Measurements from ENCODE around the gene WASF2.
"Not testable (repeated sequence)": the region's sequence is repeated elsewhere in the genome, so short reads cannot be mapped to it uniquely, and the experiment has no call there.

The WASF2 gene

DNA sequence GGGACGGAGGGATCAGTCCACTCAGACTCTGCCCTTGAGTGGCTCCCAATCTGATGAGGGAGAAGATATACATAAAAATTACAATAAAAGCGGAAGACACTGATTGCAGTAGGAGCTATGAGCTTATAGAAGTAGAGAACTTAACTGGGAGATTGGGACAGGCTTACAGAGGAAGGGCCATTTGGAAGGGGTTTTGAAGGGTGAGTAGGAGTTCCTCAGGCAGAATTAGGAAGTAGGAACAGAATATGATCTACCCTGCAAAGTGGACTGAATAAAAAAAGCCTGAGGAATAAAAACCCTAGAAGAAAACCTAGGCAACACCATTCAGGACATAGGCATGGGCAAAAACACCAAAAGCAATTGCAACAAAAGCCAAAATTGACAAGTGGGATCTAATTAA is 9.2 kb upstream of the WASF2 start:
- no peak for DNase-seq

DNA sequence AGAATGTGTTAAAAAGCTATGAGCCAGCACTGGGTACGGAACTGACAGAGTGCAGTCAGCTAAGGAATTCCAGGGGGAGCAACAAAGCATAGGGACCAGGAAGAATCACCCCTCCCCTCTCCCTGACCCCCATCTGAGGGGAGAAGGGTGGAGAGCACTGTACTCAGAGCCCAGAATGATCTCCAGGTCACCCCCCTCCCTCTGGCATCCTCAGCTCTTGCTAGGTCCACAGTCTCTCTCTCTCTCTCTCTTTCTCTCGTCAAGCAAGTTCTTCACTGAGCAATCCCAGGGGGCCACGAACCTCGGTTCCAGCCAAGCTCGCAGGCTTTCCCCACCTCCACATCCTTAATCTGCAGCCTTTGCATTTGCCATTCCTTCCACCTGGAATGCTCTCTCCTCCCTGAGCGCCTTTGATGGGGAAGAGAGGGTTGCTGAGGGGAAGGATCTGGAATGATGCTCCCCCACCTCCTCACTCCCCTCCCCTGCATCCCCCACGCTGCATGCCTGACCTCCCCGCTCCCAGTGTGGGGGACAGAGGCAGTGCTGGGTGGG is 6.7 kb upstream of the WASF2 start:
- peak in 9 of 56 donors; percentile 11 to 54 (median 35) for DNase-seq

DNA sequence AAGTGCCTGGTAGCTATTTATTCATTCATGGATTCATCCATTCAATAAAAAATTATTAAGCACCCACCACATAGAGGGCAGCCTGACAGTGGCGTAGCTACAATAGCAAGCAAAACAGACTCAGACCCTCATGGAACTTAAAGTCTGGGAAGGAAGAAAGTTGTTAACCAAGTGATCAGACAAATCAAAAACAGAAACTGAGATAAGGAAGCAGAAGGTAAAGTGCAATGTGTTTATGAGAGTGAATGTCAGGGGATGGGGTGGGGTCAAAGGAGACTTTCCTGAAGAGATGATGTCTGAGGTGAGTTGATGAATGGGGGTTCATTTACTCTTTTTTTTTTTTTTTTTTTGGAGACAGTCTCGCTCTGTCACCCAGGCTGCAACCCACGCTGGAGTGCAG is 2.8 kb upstream of the WASF2 start:
- no peak for DNase-seq

DNA sequence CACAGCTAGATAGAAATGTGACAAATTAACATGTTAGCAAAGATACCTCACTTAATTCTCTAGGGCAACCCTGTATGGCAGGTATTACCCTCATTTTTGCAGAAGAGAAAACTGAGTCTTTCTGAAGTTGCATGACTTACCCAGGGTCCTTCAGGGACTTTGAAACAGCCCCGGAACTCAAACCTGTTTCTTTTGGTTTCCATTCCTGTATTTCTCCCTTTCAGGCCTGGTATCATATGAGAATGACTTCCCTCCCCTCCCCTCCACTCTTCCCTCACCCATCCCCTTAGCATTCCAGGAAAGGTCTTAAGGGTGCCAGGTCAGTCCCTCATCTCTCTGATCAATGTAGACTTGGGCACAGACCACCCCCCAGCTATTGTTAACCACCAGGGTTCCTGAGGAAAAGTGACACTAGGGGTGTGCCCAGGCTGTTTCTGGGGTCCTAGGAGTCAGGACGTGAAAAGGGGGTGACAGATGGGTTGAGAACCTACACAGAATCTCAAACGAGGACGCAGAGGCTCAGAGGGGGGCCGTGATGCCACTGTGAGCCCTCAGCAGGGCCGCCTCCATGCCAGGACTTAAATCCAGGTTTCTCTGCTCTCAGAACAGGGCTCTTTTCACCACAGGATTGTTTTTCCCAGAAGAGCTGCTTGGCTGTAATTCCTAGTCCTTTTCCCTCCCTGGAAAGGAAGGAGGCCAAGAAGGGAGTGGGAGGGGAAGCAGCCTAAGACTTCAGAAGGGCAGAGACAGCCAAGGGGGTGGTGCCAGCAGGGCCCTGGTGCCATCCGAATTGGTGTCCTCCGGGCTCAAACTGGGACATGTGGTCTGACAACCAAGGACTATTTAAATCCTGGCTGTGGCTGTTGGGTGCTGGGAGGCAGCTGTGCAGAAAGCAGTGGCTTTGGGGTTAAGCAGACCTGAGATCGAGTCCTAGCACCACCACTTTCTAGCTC is 2.1 kb upstream of the WASF2 start:
- DNase-seq = peak in 47 of 56 donors; percentile 22 to 75 (median 45)

DNA sequence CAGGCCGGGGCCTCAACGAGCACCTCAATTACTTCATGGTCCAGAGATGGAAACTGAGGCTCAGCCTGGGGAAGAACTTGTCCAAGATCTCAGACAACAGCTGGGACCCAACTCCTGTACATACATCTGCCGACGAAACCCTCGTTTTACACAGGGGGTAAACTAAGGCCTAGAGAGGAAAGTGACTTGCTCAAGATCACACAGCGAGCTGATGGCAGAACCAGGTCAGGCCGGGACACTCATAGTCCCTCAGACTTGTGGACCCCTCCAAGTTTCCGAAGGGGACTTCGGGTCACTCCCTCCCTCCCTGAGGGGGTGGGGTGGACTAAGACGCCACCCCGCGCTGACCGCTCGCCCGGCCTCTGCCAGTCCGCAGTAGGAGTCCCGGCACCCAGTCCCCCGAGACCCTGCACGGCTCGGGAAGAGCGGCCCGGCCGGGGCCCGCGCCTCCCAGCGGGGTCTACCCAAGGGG is 430 bp downstream of the WASF2 start:
- DNase-seq = peak in 10 of 56 donors; percentile 36 to 74 (median 54)

DNA sequence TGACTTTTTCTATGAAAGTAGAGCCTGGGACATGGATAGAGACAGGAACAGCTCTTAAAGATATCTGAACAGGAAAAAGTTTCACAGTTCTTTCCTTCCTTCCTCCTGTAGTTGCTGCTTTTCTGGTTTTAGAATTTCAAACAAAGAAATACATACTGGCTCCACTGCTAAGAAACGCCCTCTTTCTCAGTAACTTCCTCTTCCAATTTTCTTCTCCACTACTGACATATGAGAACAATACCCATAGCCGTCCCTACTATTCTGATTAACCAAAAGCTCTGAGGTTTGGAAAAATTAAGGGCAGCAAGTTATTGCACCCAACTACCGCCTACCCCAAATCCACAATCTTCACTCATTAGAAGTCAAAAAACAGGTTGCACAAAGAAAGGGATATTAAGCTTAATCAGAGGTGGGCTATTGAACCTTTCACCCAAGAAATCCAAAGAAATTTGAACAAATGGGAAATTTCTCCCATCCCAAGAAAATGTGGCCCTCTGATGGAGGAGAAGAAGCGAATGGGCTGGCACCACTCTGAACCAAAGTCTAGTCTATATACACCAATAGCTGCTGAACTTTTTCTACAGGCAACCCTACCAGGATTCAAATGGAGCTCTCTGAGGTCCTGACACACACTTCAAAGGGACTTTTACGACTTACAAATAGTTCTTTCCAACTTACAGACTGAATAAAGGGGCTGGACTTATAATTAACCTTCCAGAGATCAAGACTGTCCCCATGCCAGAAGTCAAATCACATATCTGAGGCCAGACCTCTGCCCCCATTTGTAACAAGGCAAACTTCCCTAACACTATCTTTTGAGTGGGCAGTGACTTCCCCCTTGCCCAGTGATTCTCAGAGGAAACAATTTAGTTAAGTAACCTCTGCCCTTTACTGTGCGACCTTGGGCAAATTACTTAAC is 1.7 kb downstream of the WASF2 start:
- DNase-seq = no peak

DNA sequence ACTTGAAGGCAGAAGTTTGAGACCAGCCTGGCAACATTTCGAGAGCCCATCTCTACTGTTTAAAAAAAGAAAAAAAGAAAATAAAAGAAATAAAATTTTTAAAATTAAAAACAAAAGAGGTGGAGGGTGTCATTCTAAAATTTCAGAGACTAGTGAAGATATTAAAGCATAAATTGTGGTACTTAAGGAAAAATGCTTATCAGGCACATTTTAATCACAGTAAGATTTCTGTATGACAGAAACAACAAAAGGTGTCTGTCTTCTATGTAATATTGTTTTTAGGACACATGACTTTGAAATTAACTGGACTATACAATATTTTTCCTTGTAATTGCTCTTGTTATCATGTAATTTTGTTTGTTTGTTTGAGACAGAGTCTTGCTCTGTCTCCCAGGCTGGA is 4.6 kb downstream of the WASF2 start:
- no peak for DNase-seq

DNA sequence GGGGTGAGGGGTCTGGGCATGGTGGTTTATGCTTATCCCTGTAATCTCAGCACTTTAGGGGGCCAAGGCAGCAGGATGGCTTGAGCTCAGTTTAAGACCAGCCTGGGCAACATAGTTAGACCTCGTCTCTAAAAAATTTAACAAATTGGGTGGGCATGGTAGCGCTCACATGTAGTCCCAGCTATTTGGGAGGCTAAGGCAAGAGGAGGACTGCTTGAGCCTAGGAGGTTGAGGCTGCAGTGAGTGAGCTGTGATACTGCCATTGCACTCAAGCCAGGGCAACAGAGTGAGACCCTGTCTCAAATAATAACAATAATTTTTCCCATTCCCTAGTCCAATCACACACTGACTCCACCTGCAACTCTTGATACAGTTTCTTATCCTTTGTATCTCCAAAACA is 6.3 kb downstream of the WASF2 start:
- DNase-seq = no peak

DNA sequence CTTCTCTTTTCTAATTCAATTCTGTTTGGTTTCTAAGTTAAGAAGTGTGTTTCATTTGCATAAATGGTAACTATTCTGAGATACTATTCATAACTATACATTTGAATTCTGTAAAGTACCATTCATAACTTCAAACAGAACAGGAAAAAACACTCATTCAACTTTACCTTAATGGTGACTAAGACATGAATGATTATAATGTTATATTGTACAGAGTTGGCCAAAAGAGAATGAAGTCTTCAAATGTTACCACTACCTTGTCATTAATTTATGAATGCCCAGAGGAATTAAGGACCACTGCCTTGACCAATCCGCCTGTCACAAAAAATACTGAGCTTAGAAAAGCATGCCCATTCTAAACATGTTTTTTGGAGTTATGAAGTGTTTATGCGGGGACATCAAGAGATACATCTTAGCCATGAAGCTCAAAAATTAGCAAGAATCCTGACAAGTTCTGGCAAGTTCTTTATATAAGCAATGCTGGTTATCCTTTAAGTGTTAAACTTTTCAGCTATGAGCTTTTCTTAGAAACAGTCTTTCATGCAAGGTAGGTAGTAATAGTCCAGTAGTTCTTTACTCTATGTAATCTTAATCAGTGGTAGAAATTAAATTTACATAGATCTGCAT is 7.9 kb downstream of the WASF2 start:
- DNase-seq = no peak

DNA sequence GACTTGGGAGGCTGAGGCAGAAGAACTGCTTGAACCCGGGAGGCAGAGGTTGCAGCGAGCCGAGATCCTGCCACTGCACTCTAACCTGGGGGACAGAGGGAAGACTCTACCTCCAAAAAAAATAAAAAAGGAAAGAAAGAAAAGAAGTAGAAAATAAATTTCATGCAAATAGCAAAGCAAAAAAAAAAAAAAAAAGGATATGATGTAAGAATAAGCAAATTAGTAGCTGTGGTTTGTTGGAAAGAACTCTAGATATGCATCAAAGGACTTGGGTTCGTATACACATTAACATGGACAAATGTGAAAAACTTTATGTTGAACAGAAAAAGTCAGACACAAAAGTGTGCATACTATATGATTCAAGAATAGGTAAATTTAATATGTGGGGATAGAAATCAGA is 11.9 kb downstream of the WASF2 start:
- no peak for DNase-seq

DNA sequence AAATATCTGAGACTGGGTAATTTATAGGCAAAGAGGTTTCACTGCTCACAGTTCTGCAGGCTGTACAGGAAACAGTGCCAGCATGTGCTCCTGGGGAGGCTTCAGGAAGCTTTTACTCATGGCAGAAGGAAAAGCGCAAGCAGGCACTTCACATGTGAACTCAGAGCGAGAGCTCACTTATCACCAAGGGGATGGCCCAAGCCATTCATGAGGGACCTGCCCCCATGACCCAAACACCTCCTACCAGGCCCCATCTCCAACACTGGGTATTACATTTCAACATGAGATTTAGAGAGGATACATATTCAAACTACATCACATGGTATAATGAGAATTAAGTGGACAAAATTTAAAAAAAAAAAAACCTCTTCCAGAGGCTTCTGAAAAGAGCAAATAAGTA is 13.7 kb downstream of the WASF2 start:
- no peak for DNase-seq

DNA sequence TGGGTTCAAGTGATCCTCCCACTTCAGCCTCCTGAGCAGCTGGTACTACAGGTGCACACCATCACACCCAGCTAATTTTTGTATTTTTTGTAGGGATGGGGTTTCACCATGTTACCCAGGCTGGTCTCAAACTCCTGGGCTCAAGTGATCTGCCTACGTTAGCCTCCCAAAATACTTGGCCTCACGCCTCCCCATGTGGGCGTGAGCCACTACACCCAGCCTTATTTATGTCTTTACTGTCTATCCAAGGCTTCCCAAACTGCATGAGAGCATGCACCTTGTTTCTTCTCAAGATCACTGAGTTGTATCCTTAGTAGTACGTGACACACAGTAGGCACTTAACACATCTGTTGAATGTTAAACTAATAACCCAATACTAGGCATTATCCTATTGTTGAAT is 14.2 kb downstream of the WASF2 start:
- no peak for DNase-seq

DNA sequence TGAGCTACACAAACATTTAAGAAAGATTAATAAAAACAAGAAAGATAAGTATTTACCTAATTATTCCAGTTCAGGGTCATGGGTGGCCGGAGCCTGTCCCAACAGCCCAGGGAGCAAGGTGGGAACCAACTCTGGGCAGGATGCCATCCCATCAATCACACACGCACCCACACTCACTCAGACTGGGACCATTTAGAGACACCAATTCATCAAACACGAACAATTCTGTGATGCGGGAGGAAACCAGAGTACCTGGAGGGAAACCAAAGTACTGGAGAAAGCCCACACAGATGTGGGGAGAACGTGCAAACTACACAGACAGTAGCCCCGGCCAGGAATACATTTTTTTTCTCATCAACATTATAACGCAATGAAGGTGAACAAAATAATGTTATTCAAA is 16.2 kb downstream of the WASF2 start:
- DNase-seq = no peak

DNA sequence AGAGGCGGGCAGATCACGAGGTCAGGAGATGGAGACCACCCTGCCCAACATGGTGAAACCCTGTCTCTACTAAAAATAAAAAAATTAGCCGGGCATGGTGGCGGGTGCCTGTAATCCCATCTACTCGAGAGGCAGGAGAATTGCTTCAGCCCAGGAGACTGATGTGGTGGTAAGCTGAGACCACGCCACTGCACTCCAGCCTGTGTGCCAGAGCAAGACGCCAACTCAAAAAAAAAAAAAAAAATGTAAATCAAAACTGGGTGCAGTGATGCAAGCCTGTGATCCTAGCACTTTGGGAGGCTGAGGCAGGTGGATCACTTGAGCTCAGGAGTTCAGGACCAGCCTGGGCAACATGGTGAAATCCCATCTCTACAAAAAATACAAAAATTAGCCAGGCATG is 17.9 kb downstream of the WASF2 start:
- DNase-seq = not testable (repeated sequence)

DNA sequence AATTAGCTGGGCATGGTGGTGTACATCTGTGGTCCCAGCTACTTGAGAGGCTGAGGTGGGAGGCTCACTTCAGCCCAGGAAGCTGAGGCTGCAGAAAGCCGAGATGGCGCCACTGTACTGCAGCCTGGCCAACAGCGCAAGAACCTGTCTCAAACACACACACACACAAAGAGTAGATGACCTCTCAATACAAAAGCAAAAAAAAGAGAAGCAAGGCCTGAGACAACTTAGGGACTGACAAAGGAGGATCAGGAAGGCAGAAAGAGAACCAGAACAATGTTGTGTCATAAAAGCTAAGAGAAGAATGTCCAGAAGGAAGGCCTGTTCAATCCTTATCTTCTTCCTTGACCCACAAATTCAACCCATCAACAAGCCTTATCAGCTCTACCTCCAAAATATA is 18.5 kb downstream of the WASF2 start:
- DNase-seq = no peak

DNA sequence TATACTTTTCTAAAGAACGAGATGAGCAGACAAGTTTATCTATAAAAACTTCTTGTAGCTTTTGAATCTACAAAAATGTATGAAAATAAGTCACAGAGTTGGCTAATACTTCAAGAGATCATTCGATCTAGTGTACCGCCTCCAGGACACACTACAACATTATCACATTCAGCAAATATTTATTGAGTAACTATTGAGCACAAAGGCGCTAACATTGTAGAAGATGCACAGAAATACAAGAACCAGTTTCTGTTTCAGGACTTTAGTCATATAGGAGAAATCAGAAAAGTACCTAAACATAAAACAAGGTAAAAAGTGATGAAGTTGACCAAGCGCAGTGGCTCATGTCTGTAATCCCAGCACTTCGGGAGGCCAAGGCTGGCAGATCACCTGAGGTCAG is 20.6 kb downstream of the WASF2 start:
- DNase-seq = no peak

DNA sequence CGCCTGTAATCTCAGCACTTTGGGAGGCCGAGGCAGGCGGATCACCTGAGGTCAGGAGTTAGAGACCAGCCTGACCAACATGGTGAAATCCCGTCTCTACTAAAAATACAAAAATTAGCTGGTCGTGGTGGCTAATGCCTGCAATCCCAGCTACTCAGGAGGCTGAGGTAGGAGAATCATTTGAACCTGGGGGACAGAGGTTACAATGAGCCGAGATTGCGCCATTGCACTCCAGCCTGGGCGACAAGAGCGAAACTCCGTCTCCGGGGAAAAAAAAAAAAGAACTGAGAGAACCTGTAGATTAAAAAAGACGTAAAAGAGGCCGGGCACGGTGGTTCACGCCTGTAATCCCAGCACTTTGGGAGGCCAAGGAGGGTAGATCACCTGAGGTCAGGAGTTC is 21.6 kb downstream of the WASF2 start:
- not testable (repeated sequence) for DNase-seq

DNA sequence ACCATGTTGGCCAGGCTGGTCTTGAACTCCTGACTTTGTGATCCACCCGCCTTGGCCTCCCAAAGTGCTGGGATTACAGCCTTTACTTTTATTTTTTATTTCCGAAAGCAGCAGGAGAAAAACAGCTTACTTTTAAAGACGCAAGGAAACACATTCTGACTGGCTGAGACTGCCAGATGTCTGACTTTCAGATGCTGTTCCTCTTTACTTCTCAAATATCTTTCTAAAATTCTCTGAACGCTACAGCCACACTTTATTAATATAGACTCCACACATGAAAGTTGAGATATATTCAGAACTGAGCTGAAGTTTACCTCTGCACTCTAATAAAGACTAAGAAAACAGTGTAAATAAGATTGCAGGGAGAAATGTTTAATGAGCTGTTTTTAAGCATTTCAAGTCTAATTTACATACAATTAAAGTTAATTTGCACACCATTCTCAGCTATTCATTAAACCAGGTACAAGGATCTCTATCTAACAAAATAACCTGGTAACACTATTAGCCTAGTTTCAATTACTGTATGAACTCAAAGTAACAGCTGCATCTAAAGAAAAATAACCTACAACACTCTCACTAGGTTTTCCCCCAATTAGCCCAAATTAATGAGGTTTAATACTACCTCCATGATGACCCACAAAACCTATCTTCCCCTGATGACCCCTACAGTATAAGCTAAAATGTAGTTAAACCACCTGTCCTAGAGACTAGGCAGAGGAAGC is 24.9 kb downstream of the WASF2 start:
- no peak for DNase-seq

DNA sequence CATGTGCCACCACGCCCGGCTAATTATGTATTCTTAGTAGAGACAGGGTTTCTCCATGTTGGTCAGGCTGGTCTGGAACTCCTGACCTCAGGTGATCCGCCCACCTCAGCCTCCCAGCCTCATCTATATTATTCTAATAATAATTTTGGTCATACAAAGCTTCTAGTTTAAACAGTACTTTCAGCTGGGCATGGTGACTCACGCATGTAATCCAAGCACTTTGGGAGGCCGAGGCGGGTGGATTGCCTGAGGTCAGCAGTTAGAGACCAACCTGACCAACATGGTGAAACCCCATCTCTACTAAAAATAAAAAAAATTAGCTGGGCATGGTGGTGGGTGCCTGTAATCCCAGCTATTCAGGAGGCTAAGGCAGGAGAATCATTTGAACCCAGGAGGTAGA is 26.1 kb downstream of the WASF2 start:
- not testable (repeated sequence) for DNase-seq

DNA sequence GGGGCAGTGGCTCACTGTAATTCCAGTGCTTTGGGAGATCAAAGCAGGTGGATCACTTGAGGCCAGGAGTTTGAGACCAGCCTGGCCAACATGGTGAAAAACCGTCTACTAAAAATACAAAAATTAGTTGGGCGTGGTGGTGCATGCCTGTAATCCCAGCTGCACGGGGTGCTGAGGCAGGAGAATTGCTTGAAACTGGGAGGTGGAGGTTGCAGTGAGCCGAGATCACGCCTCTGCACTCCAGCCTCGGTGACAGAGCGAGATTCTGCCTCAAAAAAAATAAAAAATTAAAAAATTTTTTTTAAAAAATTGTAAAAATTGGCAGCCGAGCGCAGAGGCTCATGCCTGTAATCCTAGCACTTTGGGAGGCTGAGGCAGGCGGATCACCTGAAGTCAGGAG is 31.4 kb downstream of the WASF2 start:
- DNase-seq = peak in 7 of 56 donors; percentile 1 to 39 (median 16)

All from nucleus accumbens (tissue), 56 donors.